Activated naive CD8-positive, alpha-beta T cell treated with anti-CD3 and anti-CD28 coated beads, Interleukin-2, amount 10 ng/mL, durations not matched to agents 7 days and 5 days (primary cell): ENCODE results near the gene HOXA6. TPM values are rescaled to one million over a fixed set of nuclear protein-coding genes. Genes with fewer than 3 reads are reported as not detected.
A peak's percentile ranks its signal among the peaks of the same experiment; 100 is the strongest.

Source experiments
- ATAC-seq: fragments of 150-1000 bp; cut with Tn5 transposase; one replicate; pipeline ENCODE4 v1.10.0; 2021; ENCODE audit warnings: low read depth, moderate library complexity
- POLR2A ChIA-PET: fragments of 350-600 bp; sonication (Branson Sonifier 250); formaldehyde crosslinking; loops from one replicate; lab custom pipeline; 2021; ENCODE audit warnings: antibody characterized with exemption; lab: Charles Lee
- DNase-seq: peaks from one replicate; pipeline ENCODE4 v3.0.0; 2021
- H3K27ac Mint-ChIP-seq: one replicate; pipeline ENCODE4 v1.8.0; 2022; ENCODE audit warnings: mild to moderate bottlenecking, mixed read lengths
- H3K27me3 Mint-ChIP-seq: one replicate; pipeline ENCODE4 v1.8.0; 2022; ENCODE audit warnings: mild to moderate bottlenecking, moderate library complexity, mixed read lengths
- H3K36me3 Mint-ChIP-seq: one replicate; pipeline ENCODE4 v1.8.0; 2021; ENCODE audit warnings: mild to moderate bottlenecking, mixed read lengths
- H3K4me1 Mint-ChIP-seq: one replicate; pipeline ENCODE4 v1.8.0; 2021; ENCODE audit warnings: mixed read lengths
- H3K4me3 Mint-ChIP-seq: one replicate; pipeline ENCODE4 v1.8.0; 2022; ENCODE audit warnings: mild to moderate bottlenecking, moderate library complexity, mixed read lengths
- H3K9me3 Mint-ChIP-seq: one replicate; pipeline ENCODE4 v1.8.0; 2021; ENCODE audit warnings: mixed read lengths
- total RNA-seq, 2 experiments: library from RNA; stranded (reverse); gene quantifications; one replicate each; pipeline ENCODE4 v1.2.3, GENCODE V29; 2021

The HOXA6 gene
- total RNA-seq, 2 experiments from 2014 or later: not detected

DNA sequence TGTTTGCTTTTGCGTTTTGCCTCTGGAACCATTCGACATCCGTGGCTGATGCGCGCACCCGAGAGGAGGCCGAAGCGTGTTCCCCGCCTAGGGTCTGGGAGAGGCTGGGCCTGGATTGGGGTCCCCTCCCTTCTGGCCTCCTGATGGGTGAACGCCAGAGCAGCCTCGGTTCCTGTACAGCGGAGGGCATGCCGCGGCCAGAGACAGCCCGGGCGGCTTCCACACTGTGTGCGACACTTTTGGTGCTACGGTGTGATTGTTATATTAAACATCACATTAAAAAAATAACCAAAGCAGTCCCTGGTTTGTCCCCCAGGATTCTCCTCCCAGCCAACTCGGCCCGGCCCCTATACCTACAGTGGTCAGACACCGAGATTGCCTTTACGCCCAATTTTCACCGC lies 12.6 kb upstream of the HOXA6 start:
- POLR2A ChIA-PET: interaction anchor here (1.4 kb wide), 1 partner anchor 790 kb away, joined by 4 read pairs; no protein-coding TSS in a partner anchor
- no peak for DNase-seq

DNA sequence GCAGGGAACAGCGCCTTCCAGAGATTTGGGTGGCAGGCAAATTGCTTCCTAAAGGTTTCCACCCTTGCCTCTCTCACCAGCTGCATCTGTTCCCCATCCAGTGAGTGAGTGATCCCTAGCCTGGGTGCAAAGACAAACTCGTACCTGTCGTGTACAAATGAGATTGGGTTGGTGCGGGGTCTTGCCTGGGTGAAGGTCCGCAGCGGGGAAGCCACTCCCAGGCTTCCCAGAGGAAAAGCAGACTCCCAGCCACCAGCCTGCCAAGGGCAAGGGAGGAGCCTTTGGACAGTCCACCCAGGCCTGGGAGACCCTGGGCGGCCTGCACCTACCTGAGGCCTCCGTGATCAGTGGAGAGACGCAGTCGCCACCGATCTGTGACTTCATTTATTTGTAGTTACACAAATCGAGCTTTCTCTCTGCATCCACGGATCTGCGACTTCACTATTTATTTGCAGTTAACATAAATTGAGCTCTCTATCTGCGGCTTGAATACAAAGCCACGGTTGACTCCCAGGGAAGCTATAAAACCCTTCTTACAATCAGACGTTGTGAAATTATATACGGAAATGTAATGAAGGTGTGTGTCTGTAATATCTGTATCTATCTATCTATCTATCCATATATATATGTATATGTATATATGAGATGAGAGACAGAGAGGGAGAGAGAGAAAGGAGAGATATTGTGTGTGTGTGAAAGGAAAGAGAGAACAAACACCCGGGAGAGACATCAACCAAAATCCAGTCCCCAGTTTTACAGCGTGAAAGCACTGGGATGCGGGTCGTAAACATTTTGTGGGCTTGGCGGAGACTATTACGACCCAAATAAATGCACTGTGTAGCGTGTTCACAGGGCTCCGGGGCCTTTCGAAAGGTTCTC lies 11.9 kb upstream of the HOXA6 start:
- H3K9me3 Mint-ChIP-seq: no peaks in the 10 kb centered on the region
- POLR2A ChIA-PET: no interaction called here
- DNase-seq (no peak), ATAC-seq (no peak)
- H3K36me3 Mint-ChIP-seq: no peaks in the 10 kb centered on the region
- H3K27me3 Mint-ChIP-seq: peaks cover 87% of the 10 kb centered on the region
- H3K27ac Mint-ChIP-seq: no peak overlapping the region
- H3K4me3 Mint-ChIP-seq: peak overlapping the region; percentile 35
- peaks cover 24% of the 10 kb centered on the region for H3K4me1 Mint-ChIP-seq

More for the DNA sequence above, 12.6 kb upstream of the HOXA6 start:
- Mint-ChIP-seq H3K36me3 (no peaks in the 10 kb centered on the region), H3K27ac (no peak overlapping the region), H3K4me3 (peak overlapping the region; percentile 35), H3K27me3 (peaks cover 85% of the 10 kb centered on the region), H3K9me3 (no peaks in the 10 kb centered on the region), H3K4me1 (peaks cover 21% of the 10 kb centered on the region)
- ATAC-seq: no peak

- H3K27ac Mint-ChIP-seq: peak overlapping the region; percentile 58
- POLR2A ChIA-PET: no interaction called here
- no peaks in the 10 kb centered on the region for H3K9me3 Mint-ChIP-seq
- DNase-seq: no peak
- H3K4me1 Mint-ChIP-seq: peaks cover 26% of the 10 kb centered on the region
- no peaks in the 10 kb centered on the region for H3K36me3 Mint-ChIP-seq
- peaks cover 87% of the 10 kb centered on the region for H3K27me3 Mint-ChIP-seq
- H3K4me3 Mint-ChIP-seq: peak overlapping the region; percentile 18
- ATAC-seq: no peak
Measured at GRCh38 chr7:27158436-27159265, 11.1 kb upstream of the HOXA6 start.

GRCh38 chr7:27157702-27158431 lies 10.3 kb upstream of the HOXA6 start:
- H3K4me1 Mint-ChIP-seq: peaks cover 26% of the 10 kb centered on the region
- H3K36me3 Mint-ChIP-seq: no peaks in the 10 kb centered on the region

DNA sequence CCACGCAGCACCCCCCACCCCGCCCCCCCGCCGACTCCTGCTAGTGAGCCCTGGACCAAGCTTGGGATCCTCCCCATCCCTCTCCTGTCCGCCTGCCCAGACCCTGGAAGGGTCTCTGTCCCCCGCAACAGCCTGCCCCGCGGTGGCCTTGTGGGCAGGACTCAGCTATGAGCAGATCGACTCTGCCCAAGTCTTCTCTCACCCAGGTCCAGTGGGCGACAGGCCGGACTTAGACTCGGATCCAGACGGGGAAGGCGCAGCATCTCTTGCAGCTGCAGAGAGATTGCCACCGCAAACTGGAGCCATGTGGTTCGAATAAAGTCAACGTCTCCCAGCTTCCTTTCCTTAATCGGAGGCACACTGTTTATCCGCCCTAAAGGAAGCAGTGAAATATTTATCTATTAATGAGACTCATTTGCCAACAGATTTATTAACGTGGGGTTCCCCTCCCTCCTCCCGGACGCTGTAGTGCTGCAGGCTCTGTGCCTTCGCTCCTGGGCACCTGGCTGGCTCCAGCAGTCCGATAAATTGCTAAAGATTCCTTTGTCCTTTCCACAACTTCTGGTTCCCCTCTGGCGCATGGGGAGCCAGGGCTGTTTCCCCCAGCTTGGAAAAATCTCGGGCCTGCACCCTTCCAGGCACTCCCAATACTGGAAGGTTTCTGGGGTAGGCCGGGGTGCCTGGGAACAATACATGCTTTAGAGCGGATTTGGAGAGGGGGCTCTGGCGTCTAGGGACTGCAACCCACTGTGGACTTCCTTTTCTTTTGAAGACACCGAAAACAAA lies 9.5 kb upstream of the HOXA6 start:
- Mint-ChIP-seq H3K27me3 (peaks cover 85% of the 10 kb centered on the region), H3K27ac (peak overlapping the region; percentile 77), H3K4me3 (peak overlapping the region; percentile 28), H3K4me1 (peaks cover 27% of the 10 kb centered on the region), H3K9me3 (no peaks in the 10 kb centered on the region), H3K36me3 (no peaks in the 10 kb centered on the region)
- DNase-seq (no peak), ATAC-seq (no peak)
- POLR2A ChIA-PET: no interaction called here

More at GRCh38 chr7:27157702-27158431, 10.3 kb upstream of the HOXA6 start:
- POLR2A ChIA-PET: no interaction called here
- ATAC-seq (no peak), DNase-seq (no peak)
- Mint-ChIP-seq H3K27me3 (peaks cover 86% of the 10 kb centered on the region), H3K9me3 (no peaks in the 10 kb centered on the region), H3K4me3 (peak overlapping the region; percentile 18), H3K27ac (peak overlapping the region; percentile 80)

DNA sequence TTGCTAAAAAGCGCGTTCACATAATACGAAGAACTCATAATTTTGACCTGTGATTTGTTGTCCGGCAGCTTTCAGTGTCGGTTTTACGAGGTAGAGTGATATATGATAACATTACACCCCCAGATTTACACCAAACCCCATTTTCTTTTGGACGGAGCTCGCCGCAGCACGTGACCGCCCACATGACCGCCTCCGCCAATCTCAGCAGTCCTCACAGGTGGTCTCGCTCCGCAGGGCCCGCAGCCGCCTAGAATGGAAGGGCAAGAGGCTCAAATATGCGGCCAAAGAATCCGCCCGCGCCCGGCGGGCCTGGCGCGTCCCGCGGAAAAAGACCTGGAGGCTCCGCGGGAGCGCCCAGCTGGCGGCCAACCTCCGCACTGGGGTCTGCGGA lies 8.9 kb upstream of the HOXA6 start, which contains the start of gene HOXA7:
HOXA7 (minus strand) TSS at position 168 of the 391 bp plus-strand sequence; CDS start at position 38, 130 bp downstream.
- POLR2A ChIA-PET: no interaction called here

GRCh38 chr7:27155816-27156507 lies 8.4 kb upstream of the HOXA6 start:
- POLR2A ChIA-PET: interaction anchor here (0.8 kb wide), 1 partner anchor 29 kb away, joined by 4 read pairs; the partner anchor contains the start of gene HOXA11
- DNase-seq (no peak), ATAC-seq (no peak)
- Mint-ChIP-seq H3K36me3 (no peaks in the 10 kb centered on the region), H3K27ac (peak overlapping the region; percentile 79), H3K27me3 (peaks cover 88% of the 10 kb centered on the region), H3K9me3 (no peaks in the 10 kb centered on the region), H3K4me3 (no peak overlapping the region), H3K4me1 (peaks cover 35% of the 10 kb centered on the region)

More for the DNA sequence above, 8.9 kb upstream of the HOXA6 start, which contains the start of gene HOXA7:
- DNase-seq (no peak), ATAC-seq (no peak)
- H3K9me3 Mint-ChIP-seq: no peaks in the 10 kb centered on the region
- peak within 1 kb of the TSS; percentile 28 for H3K4me3 Mint-ChIP-seq
- H3K27me3 Mint-ChIP-seq: peaks cover 85% of the 10 kb centered on the region
- peaks cover 33% of the 10 kb centered on the region for H3K4me1 Mint-ChIP-seq
- H3K36me3 Mint-ChIP-seq: no peaks in the 10 kb centered on the region
- H3K27ac Mint-ChIP-seq: peak within 1 kb of the TSS; percentile 79

DNA sequence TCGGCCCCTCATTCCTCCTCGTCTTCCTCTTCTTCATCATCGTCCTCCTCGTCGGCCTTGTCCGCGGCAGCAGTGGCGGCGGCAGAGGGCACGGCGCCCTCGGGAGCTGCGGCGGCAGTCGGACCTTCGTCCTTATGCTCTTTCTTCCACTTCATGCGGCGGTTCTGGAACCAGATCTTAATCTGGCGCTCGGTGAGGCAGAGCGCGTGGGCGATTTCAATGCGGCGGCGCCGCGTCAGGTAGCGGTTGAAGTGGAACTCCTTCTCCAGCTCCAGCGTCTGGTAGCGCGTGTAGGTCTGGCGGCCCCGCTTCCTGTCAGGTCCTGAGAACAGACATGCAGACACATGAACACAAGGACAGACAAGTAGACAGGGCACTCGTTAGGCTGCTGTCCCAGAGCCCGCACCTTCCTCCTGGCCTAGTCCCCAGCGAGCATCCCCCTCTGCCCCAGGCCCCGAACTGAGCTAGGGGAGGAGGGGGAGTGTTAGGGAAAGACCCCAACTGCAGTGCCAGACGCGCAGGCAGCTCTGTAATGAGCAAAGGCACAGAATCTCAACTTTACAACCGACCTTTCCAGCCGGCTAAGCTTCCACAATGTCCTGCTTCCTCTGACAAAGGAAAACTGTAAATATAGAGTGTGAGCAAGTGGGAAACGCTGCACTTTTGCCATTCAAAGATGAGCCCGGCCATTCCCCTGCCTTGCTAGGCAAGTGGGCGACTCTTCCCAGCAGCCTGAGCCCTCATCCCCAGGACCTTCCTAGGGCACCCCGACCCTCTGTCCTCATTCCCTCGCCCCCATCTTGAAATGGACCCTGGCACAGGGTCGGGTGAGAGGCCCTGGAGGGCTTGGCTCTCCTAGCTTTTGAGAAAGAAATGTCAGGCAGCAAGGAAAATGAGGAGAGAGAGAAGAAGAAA lies 7.6 kb upstream of the HOXA6 start:
- ATAC-seq: no peak
- Mint-ChIP-seq H3K36me3 (no peaks in the 10 kb centered on the region), H3K27ac (peak overlapping the region; percentile 79), H3K27me3 (peaks cover 92% of the 10 kb centered on the region), H3K9me3 (no peaks in the 10 kb centered on the region), H3K4me1 (peaks cover 38% of the 10 kb centered on the region), H3K4me3 (peak overlapping the region; percentile 2)
- POLR2A ChIA-PET: interaction anchor here (0.6 to 0.8 kb wide), 2 partner anchors 28 to 30 kb away, joined by 4 to 5 read pairs; partner anchors contain the start of gene HOXA11
- DNase-seq: no peak

DNA sequence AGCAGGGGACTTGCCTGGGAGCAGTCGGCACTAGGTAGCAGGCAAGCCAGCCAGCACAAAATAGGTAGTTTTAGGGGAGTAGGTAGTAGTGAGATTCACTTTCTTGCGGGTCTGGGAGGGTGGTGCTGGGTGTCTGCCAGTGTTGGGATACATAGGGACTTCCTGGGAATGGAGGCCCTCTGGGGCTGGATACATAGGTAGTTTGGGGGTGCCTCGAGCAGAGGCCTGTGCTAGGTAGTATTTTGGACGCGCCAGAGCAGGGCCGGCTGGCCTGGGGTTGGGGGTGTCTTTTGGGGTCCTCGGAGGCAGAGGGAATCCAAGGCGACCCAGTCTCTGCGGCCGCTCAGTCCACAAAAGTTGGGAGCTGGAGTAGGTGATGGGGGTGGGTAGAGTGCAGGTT lies 6.8 kb upstream of the HOXA6 start:
- H3K4me1 Mint-ChIP-seq: peaks cover 36% of the 10 kb centered on the region
- no peaks in the 10 kb centered on the region for H3K9me3 Mint-ChIP-seq
- DNase-seq: no peak
- no peak overlapping the region for H3K27ac Mint-ChIP-seq
- POLR2A ChIA-PET: no interaction called here
- no peak overlapping the region for H3K4me3 Mint-ChIP-seq
- H3K36me3 Mint-ChIP-seq: no peaks in the 10 kb centered on the region
- ATAC-seq: no peak
- H3K27me3 Mint-ChIP-seq: peaks cover 92% of the 10 kb centered on the region

DNA sequence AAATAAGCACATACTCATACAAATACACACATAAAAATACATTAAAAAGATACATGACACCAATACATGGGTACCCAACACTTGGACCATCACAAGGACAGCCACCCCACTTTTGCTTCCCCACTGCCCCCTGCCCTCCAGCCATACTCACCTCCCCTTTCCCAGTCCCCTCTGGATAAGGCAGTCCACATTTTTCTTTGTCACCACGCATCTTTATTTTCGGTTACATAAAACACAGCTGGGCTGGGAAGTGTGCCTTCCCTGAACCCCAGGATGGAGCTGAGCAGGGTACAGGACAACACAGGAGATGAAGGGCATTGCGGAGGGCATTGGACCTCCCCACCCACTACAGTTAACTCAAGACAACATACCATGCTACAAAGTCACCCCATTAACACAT lies 6.0 kb upstream of the HOXA6 start:
- Mint-ChIP-seq H3K4me3 (no peak overlapping the region), H3K27ac (peak overlapping the region; percentile 19), H3K4me1 (peaks cover 33% of the 10 kb centered on the region), H3K9me3 (no peaks in the 10 kb centered on the region), H3K36me3 (no peaks in the 10 kb centered on the region), H3K27me3 (peaks cover 92% of the 10 kb centered on the region)
- POLR2A ChIA-PET: no interaction called here
- DNase-seq (no peak), ATAC-seq (no peak)

DNA sequence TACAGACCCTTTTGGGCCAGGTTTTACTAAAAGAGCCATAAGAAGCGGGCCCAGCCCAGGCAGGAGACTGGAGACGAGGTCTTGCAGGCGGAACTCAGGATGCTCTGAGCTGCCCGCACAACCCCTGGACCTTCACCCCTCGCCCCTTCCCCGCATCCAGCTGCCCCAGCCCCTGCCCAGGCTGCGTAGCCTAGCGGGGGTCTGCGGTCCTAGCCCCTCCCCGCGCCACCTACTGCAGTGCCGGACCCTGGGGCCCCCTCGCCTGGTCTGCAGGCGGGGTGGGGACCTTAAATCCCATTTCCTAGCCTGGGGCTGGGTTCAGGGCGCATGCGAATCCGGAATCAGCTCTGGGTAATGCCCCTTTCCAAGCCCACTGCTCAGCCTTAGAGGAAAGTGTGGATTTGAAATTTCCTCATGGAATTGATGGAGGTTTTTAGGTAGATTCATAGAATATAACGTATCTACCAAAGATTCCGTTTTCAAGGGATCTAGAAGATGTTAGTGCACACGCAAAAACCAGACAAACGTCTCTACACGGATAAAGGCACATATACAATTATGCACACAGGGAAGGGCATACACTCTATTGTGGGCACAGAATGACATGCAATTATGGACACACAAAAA lies 5.4 kb upstream of the HOXA6 start:
- DNase-seq (no peak), ATAC-seq (no peak)
- peaks cover 92% of the 10 kb centered on the region for H3K27me3 Mint-ChIP-seq
- no peak overlapping the region for H3K4me3 Mint-ChIP-seq
- H3K27ac Mint-ChIP-seq: no peak overlapping the region
- H3K9me3 Mint-ChIP-seq: no peaks in the 10 kb centered on the region
- peaks cover 32% of the 10 kb centered on the region for H3K4me1 Mint-ChIP-seq
- POLR2A ChIA-PET: no interaction called here
- H3K36me3 Mint-ChIP-seq: no peaks in the 10 kb centered on the region
